Umbilical cord (tissue), 2 donors: ENCODE results near the gene TNFRSF14. TPM values are rescaled to one million over a fixed set of nuclear protein-coding genes. Genes with fewer than 3 reads are reported as not detected.

ENCODE experiments used
- DNase-seq: peaks from one replicate; pipeline ENCODE4 v3.0.0-alpha.2; 2015; ENCODE audit warnings: low spot score
- total RNA-seq: library from RNA; depleted of rRNA; stranded (reverse); fragments of >200 nt; gene quantifications from one replicate; pipeline ENCODE4 v1.2.3, GENCODE V29; 2014; ENCODE audit warnings: low replicate concordance; ENCODE audit not compliant: insufficient read depth

Gene TNFRSF14
- total RNA-seq, 1 donor from 2014 or later, result 20.2 TPM

- no peak for DNase-seq
Measured at GRCh38 chr1:2611621-2612437, 55.7 kb downstream of the TNFRSF14 start.

- no peak for DNase-seq
Measured at GRCh38 chr1:2612591-2613365, 56.6 kb downstream of the TNFRSF14 start.

Other genes starting within 250 kb of the TNFRSF14 start
- 8.4 TPM for gene MORN1, start 164.8 kb upstream of the TNFRSF14 start, total RNA-seq
- 71.3 TPM for gene RER1, start 164.5 kb upstream of the TNFRSF14 start, total RNA-seq
- 22.6 TPM for gene PEX10, start 143.8 kb upstream of the TNFRSF14 start, total RNA-seq
- 11.1 TPM for gene PLCH2, start 80.1 kb upstream of the TNFRSF14 start, total RNA-seq
- 14.7 TPM for gene PANK4, start 29.8 kb upstream of the TNFRSF14 start, total RNA-seq
- gene HES5, start 26.1 kb upstream of the TNFRSF14 start, total RNA-seq, result not detected
- gene PRXL2B, start 30.4 kb downstream of the TNFRSF14 start, total RNA-seq, result 1.4 TPM
- not detected for gene MMEL1, start 76.6 kb downstream of the TNFRSF14 start, total RNA-seq
- gene TTC34, start 245.3 kb downstream of the TNFRSF14 start, total RNA-seq, result under 0.01 TPM